ENCODE data around the gene RFX2.
"Not testable (repeated sequence)": the region's sequence is repeated elsewhere in the genome, so short reads cannot be mapped to it uniquely, and the experiment has no call there.

The RFX2 gene

GRCh38 chr19:5964816-5965565, 145.3 kb downstream of the RFX2 start:
- Histone ChIP-seq H3K79me2 (ENCODE audit: insufficient read depth, low read length) (peaks cover 100% of the 10 kb centered on the region), H4K20me1 (ENCODE audit: insufficient read depth, low read length, poor library complexity, severe bottlenecking) (peaks cover 97% of the 10 kb centered on the region), H3K36me3 (ENCODE audit: insufficient read depth, low read length) (peaks cover 8% of the 10 kb centered on the region; the same call in 1 of the 2 replicates), H3F3A (ENCODE audit: low read depth) (no peaks in the 10 kb centered on the region), H3K4me2 (ENCODE audit: low read depth, low read length, poor library complexity, severe bottlenecking) (no peak overlapping the region), H3K4me3 (ENCODE audit: low read length, poor library complexity, severe bottlenecking) (no peak overlapping the region), H3K4me1 (ENCODE audit: insufficient read depth, low read length, poor library complexity, severe bottlenecking) (peaks cover 24% of the 10 kb centered on the region), H3K9ac (ENCODE audit: low read depth, low read length, poor library complexity, severe bottlenecking) (no peak overlapping the region), H2AFZ (ENCODE audit: low read length) (no peak overlapping the region), H3K9me2 (replicated peaks; ENCODE audit: low read depth, low read length) (no peaks in the 10 kb centered on the region), H3K9me3 (ENCODE audit: insufficient read depth, low read depth, low read length) (no peaks in the 10 kb centered on the region), H3K27me3 (ENCODE audit: insufficient read depth, low read length, poor library complexity, severe bottlenecking) (no peaks in the 10 kb centered on the region)
- no peak for TF ChIP-seq EZH2phosphoT487 (IDR thresholded peaks at IDR 0.05; ENCODE audit: borderline replicate concordance)
- no peak for TF ChIP-seq CTCF (conservative IDR thresholded peaks at IDR 0.05; ENCODE audit: low read length)

- Histone ChIP-seq H3K9me3 (ENCODE audit: insufficient read depth, low read depth, low read length) (no peaks in the 10 kb centered on the region), H2AFZ (ENCODE audit: low read length) (no peak overlapping the region), H3K79me2 (ENCODE audit: insufficient read depth, low read length) (peaks cover 100% of the 10 kb centered on the region), H3K4me3 (ENCODE audit: low read length, poor library complexity, severe bottlenecking) (no peak overlapping the region), H3K9ac (ENCODE audit: low read depth, low read length, poor library complexity, severe bottlenecking) (no peak overlapping the region), H3K4me2 (ENCODE audit: low read depth, low read length, poor library complexity, severe bottlenecking) (no peak overlapping the region), H3F3A (ENCODE audit: low read depth) (no peaks in the 10 kb centered on the region), H3K36me3 (ENCODE audit: insufficient read depth, low read length) (peaks cover 8% of the 10 kb centered on the region; the same call in 1 of the 2 replicates), H3K9me2 (replicated peaks; ENCODE audit: low read depth, low read length) (no peaks in the 10 kb centered on the region), H3K27me3 (ENCODE audit: insufficient read depth, low read length, poor library complexity, severe bottlenecking) (no peaks in the 10 kb centered on the region), H4K20me1 (ENCODE audit: insufficient read depth, low read length, poor library complexity, severe bottlenecking) (peaks cover 97% of the 10 kb centered on the region), H3K4me1 (ENCODE audit: insufficient read depth, low read length, poor library complexity, severe bottlenecking) (peaks cover 25% of the 10 kb centered on the region)
- TF ChIP-seq CTCF (conservative IDR thresholded peaks at IDR 0.05; ENCODE audit: low read length) = no peak
These were observed 146.4 kb downstream of the RFX2 start for GRCh38 chr19:5963855-5964254.

- H4K20me1 ChIP-seq (ENCODE audit: insufficient read depth, low read length, poor library complexity, severe bottlenecking) = peaks cover 97% of the 10 kb centered on the region
- not testable (repeated sequence) for H3K9ac ChIP-seq (ENCODE audit: low read depth, low read length, poor library complexity, severe bottlenecking)
These were observed 147.0 kb downstream of the RFX2 start for GRCh38 chr19:5963259-5963658.

More at GRCh38 chr19:5963259-5963658, 147.0 kb downstream of the RFX2 start:
- Histone ChIP-seq H3K4me1 (ENCODE audit: insufficient read depth, low read length, poor library complexity, severe bottlenecking) (peaks cover 22% of the 10 kb centered on the region), H3K79me2 (ENCODE audit: insufficient read depth, low read length) (peaks cover 100% of the 10 kb centered on the region)
- not testable (repeated sequence) for H3K36me3 ChIP-seq (ENCODE audit: insufficient read depth, low read length); H3K9me3 ChIP-seq (ENCODE audit: insufficient read depth, low read depth, low read length); H2AFZ ChIP-seq (ENCODE audit: low read length); H3F3A ChIP-seq (ENCODE audit: low read depth); H3K9me2 ChIP-seq (replicated peaks; ENCODE audit: low read depth, low read length); H3K4me3 ChIP-seq (ENCODE audit: low read length, poor library complexity, severe bottlenecking); H3K27me3 ChIP-seq (ENCODE audit: insufficient read depth, low read length, poor library complexity, severe bottlenecking); H3K4me2 ChIP-seq (ENCODE audit: low read depth, low read length, poor library complexity, severe bottlenecking)

Data from Loucy (cell line).